Trophoblast cell (in vitro differentiated cells and primary cell): Measurements from ENCODE around the gene ZSCAN29.

Experiments
- DNase-seq, 2 donors: peaks; one replicate each; pipeline ENCODE4 v3.0.0-alpha.2; 2016
- H2AFZ ChIP-seq: 2 replicates; pipeline ENCODE4 v1.6.1; 2013; ENCODE audit warnings: low read length, moderate library complexity, mild to moderate bottlenecking; ENCODE audit not compliant: insufficient read depth, poor library complexity
- H2AK5ac ChIP-seq: 2 replicates; pipeline ENCODE4 v1.6.1; 2013; ENCODE audit warnings: mild to moderate bottlenecking, low read length
- H2BK120ac ChIP-seq: 2 replicates; pipeline ENCODE4 v1.6.1; 2013; ENCODE audit warnings: low read length, mild to moderate bottlenecking, moderate library complexity; ENCODE audit not compliant: insufficient read depth, poor library complexity
- H2BK12ac ChIP-seq: 2 replicates; pipeline ENCODE4 v1.6.1; 2013; ENCODE audit warnings: mild to moderate bottlenecking, low read length, moderate library complexity
- H2BK5ac ChIP-seq: 2 replicates; pipeline ENCODE4 v1.6.1; 2013; ENCODE audit warnings: low read length, low read depth, moderate library complexity, mild to moderate bottlenecking; ENCODE audit not compliant: poor library complexity
- H3K14ac ChIP-seq: 2 replicates; pipeline ENCODE4 v1.6.1; 2013; ENCODE audit warnings: mild to moderate bottlenecking, low read length
- H3K18ac ChIP-seq: 2 replicates; pipeline ENCODE4 v1.6.1; 2013; ENCODE audit warnings: mild to moderate bottlenecking, low read length
- H3K23ac ChIP-seq: 2 replicates; pipeline ENCODE4 v1.6.1; 2013; ENCODE audit warnings: low read length
- H3K27ac ChIP-seq: 2 replicates; pipeline ENCODE4 v1.5.1; 2013; ENCODE audit warnings: low read depth, mild to moderate bottlenecking, inconsistent platforms, low read length, moderate library complexity
- H3K27me3 ChIP-seq: 2 replicates; pipeline ENCODE4 v1.6.1; 2013; ENCODE audit warnings: inconsistent platforms, mild to moderate bottlenecking, low read length, moderate library complexity; ENCODE audit not compliant: insufficient read depth
- H3K36me3 ChIP-seq, 2 experiments: 1 replicate in 1 of 2; 2 replicates in 1 of 2; pipeline ENCODE4 v1.6.1; 2013; ENCODE audit warnings: low read length in 2 of 2, mild to moderate bottlenecking in 2 of 2, moderate library complexity in 1 of 2; ENCODE audit not compliant: insufficient read depth in 2 of 2, control insufficient read depth in 1 of 2
- H3K4ac ChIP-seq: 2 replicates; pipeline ENCODE4 v1.6.1; 2013; ENCODE audit warnings: low read depth, mild to moderate bottlenecking, low read length, moderate library complexity
- H3K4me1 ChIP-seq, 2 experiments: 1 replicate in 1 of 2; 2 replicates in 1 of 2; pipeline ENCODE4 v1.6.1; 2013; ENCODE audit warnings: low read length in 2 of 2, mild to moderate bottlenecking in 2 of 2, moderate library complexity in 1 of 2; ENCODE audit not compliant: insufficient read depth in 2 of 2, control insufficient read depth in 1 of 2
- H3K4me2 ChIP-seq: 2 replicates; pipeline ENCODE4 v1.6.1; 2013; ENCODE audit warnings: inconsistent platforms, mild to moderate bottlenecking, low read length, moderate library complexity
- H3K4me3 ChIP-seq: 2 replicates; pipeline ENCODE4 v1.5.1; 2013; ENCODE audit warnings: mild to moderate bottlenecking, low read depth, low read length, inconsistent platforms
- H3K79me1 ChIP-seq: one replicate; pipeline ENCODE4 v1.6.1; 2013; ENCODE audit warnings: low read length
- H3K79me2 ChIP-seq: 2 replicates; pipeline ENCODE4 v1.6.1; 2013; ENCODE audit warnings: low read length, mild to moderate bottlenecking; ENCODE audit not compliant: control insufficient read depth, insufficient read depth, poor library complexity
- H3K9ac ChIP-seq: 2 replicates; pipeline ENCODE4 v1.6.1; 2013; ENCODE audit warnings: mild to moderate bottlenecking, low read length
- H3K9me3 ChIP-seq: 2 replicates; pipeline ENCODE4 v1.6.1; 2013; ENCODE audit warnings: low read depth, mild to moderate bottlenecking, control low read depth, inconsistent platforms, low read length; ENCODE audit not compliant: insufficient read depth
- H4K12ac ChIP-seq: 2 replicates; pipeline ENCODE4 v1.6.1; 2013; ENCODE audit warnings: low read depth, mild to moderate bottlenecking, low read length, moderate library complexity
- H4K8ac ChIP-seq: 2 replicates; pipeline ENCODE4 v1.6.1; 2013; ENCODE audit warnings: low read depth, mild to moderate bottlenecking, low read length, moderate library complexity
- H4K91ac ChIP-seq: one replicate; pipeline ENCODE4 v1.6.1; 2013; ENCODE audit warnings: low read depth, mild to moderate bottlenecking, low read length, moderate library complexity
- WGBS: extraction: QIAGEN DNeasy Blood & Tissue Kit; methylation state at CpG from one replicate; pipeline ENCODE4 v1.1.7; 2013; ENCODE audit warnings: missing lambda C conversion rate; ENCODE audit not compliant: insufficient read length, insufficient coverage; ENCODE audit errors: extremely low coverage; 5-methylcytosine and 5-hydroxymethylcytosine counted together

Gene ZSCAN29

GRCh38 chr15:43352693-43353382, 18.0 kb downstream of the ZSCAN29 start:
- DNase-seq = no peak
- no peak overlapping the region for H2AFZ ChIP-seq
- H2BK12ac ChIP-seq = no peak overlapping the region
- no peak overlapping the region for H3K14ac ChIP-seq
- no peak overlapping the region for H3K4me3 ChIP-seq
- H3K79me2 ChIP-seq = no peaks in the 10 kb centered on the region
- H3K4me2 ChIP-seq = no peak overlapping the region
- no peak overlapping the region for H2BK5ac ChIP-seq
- no peak overlapping the region for H4K12ac ChIP-seq
- H3K23ac ChIP-seq = no peak overlapping the region
- H2BK120ac ChIP-seq = no peak overlapping the region
- no peaks in the 10 kb centered on the region for H3K4me1 ChIP-seq
- no peak overlapping the region for H3K9ac ChIP-seq
- no peaks in the 10 kb centered on the region for H3K9me3 ChIP-seq
- H4K8ac ChIP-seq = no peak overlapping the region
- no peak overlapping the region for H3K4ac ChIP-seq
- WGBS = no CpG with 5 or more reads among the region's 2 CpGs
- H2AK5ac ChIP-seq = no peak overlapping the region
- H3K36me3 ChIP-seq = peaks cover 0 to 7% of the 10 kb centered on the region in 2 experiments
- no peak overlapping the region for H4K91ac ChIP-seq
- H3K27ac ChIP-seq = no peak overlapping the region
- H3K79me1 ChIP-seq = no peaks in the 10 kb centered on the region
- no peak overlapping the region for H3K18ac ChIP-seq
- H3K27me3 ChIP-seq = no peaks in the 10 kb centered on the region

- no peak overlapping the region for H3K4me2 ChIP-seq
- H3K14ac ChIP-seq = no peak overlapping the region
- H2AFZ ChIP-seq = no peak overlapping the region
- H2BK12ac ChIP-seq = no peak overlapping the region
- H3K27me3 ChIP-seq = no peaks in the 10 kb centered on the region
- H2BK5ac ChIP-seq = no peak overlapping the region
- no peaks in the 10 kb centered on the region for H3K9me3 ChIP-seq
- no peak overlapping the region for H3K18ac ChIP-seq
- no peak overlapping the region for H4K12ac ChIP-seq
- no peak overlapping the region for H4K8ac ChIP-seq
- no peak overlapping the region for H3K27ac ChIP-seq
- H3K23ac ChIP-seq = no peak overlapping the region
- no peak overlapping the region for H3K9ac ChIP-seq
- H4K91ac ChIP-seq = no peak overlapping the region
- H3K4ac ChIP-seq = no peak overlapping the region
- H2AK5ac ChIP-seq = no peak overlapping the region
- H3K79me1 ChIP-seq = no peaks in the 10 kb centered on the region
- no peaks in the 10 kb centered on the region for H3K79me2 ChIP-seq
- no peak overlapping the region for H3K4me3 ChIP-seq
- H2BK120ac ChIP-seq = no peak overlapping the region
- no CpG with 5 or more reads among the region's 3 CpGs for WGBS
- H3K4me1 ChIP-seq = no peaks in the 10 kb centered on the region
- no peak for DNase-seq
- peaks cover 0 to 7% of the 10 kb centered on the region in 2 experiments for H3K36me3 ChIP-seq
These were observed 23.7 kb downstream of the ZSCAN29 start for GRCh38 chr15:43347114-43347513.

GRCh38 chr15:43346305-43346704, 24.5 kb downstream of the ZSCAN29 start:
- Histone ChIP-seq H3K18ac (no peak overlapping the region), H4K12ac (no peak overlapping the region), H2BK120ac (no peak overlapping the region), H3K4me1 (no peaks in the 10 kb centered on the region), H2AFZ (no peak overlapping the region), H3K4me2 (no peak overlapping the region), H3K36me3 (peaks cover 0 to 4% of the 10 kb centered on the region in 2 experiments), H2AK5ac (no peak overlapping the region), H3K9ac (no peak overlapping the region), H4K8ac (no peak overlapping the region), H2BK5ac (no peak overlapping the region), H3K9me3 (no peaks in the 10 kb centered on the region), H4K91ac (no peak overlapping the region), H3K79me2 (no peaks in the 10 kb centered on the region), H3K14ac (no peak overlapping the region), H3K4me3 (no peak overlapping the region), H3K27me3 (no peaks in the 10 kb centered on the region), H3K23ac (no peak overlapping the region), H2BK12ac (no peak overlapping the region), H3K79me1 (no peaks in the 10 kb centered on the region), H3K4ac (no peak overlapping the region), H3K27ac (no peak overlapping the region)
- WGBS = no CpG with 5 or more reads among the region's 2 CpGs
- DNase-seq = no peak

- no CpG with 5 or more reads among the region's 7 CpGs for WGBS
- H4K91ac ChIP-seq = no peak overlapping the region
- H4K12ac ChIP-seq = peak overlapping the region; percentile 37
These were observed 40.1 kb downstream of the ZSCAN29 start for GRCh38 chr15:43330780-43331087.

More at GRCh38 chr15:43330780-43331087, 40.1 kb downstream of the ZSCAN29 start:
- Histone ChIP-seq H3K18ac (peak overlapping the region; percentile 1), H3K23ac (no peak overlapping the region), H2BK120ac (no peak overlapping the region), H3K9ac (peak overlapping the region; percentile 11), H2BK12ac (no peak overlapping the region), H3K14ac (no peak overlapping the region), H3K27me3 (no peaks in the 10 kb centered on the region), H2BK5ac (no peak overlapping the region), H3K9me3 (no peaks in the 10 kb centered on the region), H2AFZ (peak overlapping the region; percentile 68), H2AK5ac (no peak overlapping the region), H4K8ac (peak overlapping the region; percentile 63), H3K79me2 (peaks cover 9% of the 10 kb centered on the region), H3K4me3 (peak overlapping the region; percentile 91), H3K4ac (peak overlapping the region; percentile 7), H3K4me2 (peak overlapping the region; percentile 87), H3K4me1 (peaks cover 8 to 9% of the 10 kb centered on the region in 2 experiments), H3K36me3 (no peaks in the 10 kb centered on the region), H3K27ac (no peak overlapping the region), H3K79me1 (peaks cover 12% of the 10 kb centered on the region)
- no peak for DNase-seq
